GM18861 (cell line): ENCODE measurements around the gene RUSF1.
"Not testable (repeated sequence)": the region's sequence is repeated elsewhere in the genome, so short reads cannot be mapped to it uniquely, and the experiment has no call there.

Experiments
- ATAC-seq: cut with Tn5 transposase; IDR thresholded peaks from one replicate; pipeline ENCODE4 v1.9.1; 2021; ENCODE audit not compliant: unreplicated experiment

The RUSF1 gene

GRCh38 chr16:31517800-31518402 lies 9.7 kb upstream of the RUSF1 start:
- no peak for ATAC-seq

DNA sequence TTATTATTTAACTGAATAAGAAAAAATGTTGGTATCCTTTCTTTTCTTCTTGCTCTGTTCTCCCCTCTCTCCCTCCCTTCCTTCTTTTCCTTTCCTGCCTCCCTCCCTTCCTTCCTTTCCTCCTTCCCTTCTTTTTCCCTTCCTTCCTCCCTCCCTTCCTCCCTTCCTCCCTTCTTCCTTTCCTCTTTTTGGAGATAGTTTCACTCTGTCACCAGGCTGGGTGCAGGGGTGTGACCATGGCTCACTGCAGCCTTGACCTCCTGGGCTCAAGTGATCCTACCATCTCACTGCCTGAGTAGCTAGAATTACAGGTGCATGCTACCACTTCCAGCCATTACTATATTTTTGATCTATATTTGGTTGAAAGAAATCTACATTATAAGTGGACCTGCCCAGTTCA lies 5.7 kb upstream of the RUSF1 start:
- ATAC-seq: no peak

DNA sequence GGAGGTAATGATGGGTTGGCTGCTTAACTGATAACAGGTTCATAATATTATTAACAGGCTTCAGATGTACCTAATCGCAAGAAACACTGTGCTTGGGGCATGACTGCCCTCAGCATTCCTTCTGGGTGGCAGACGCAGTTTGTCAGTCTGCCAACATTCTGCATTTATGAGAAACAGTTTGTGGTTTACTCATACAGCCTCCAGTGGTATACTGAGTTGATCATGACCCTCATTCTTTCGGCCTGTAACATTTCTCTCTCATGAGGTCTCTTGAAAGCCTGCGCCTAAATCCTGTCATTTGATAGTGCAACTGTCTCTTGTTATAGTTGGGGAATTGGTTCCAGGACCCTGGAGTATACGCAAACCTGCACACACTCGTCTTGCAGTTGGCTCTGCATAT lies 4.9 kb upstream of the RUSF1 start:
- ATAC-seq: no peak

GRCh38 chr16:31508706-31509195 lies 560 bp upstream of the RUSF1 start:
- no peak for ATAC-seq

DNA sequence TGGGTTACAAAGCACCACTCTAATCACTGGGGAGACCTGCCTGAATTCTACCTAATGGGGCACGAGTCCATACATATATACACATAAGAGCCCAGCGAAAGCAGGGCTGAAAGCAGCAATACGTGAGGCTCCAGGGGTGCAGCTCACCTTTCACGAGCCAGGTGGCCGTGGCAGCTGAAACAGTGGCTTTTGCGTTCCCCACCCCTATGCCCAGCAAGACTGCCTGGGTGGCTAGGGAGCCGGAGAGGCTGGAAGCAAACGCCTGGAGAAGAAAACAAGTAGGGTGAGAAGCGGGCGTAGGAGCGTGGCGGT lies 618 bp downstream of the RUSF1 start:
- ATAC-seq: no peak

- ATAC-seq: peak; percentile 41
These were observed 2.7 kb downstream of the RUSF1 start for GRCh38 chr16:31505483-31505882.

GRCh38 chr16:31504159-31504558 lies 4.0 kb downstream of the RUSF1 start:
- ATAC-seq: no peak

DNA sequence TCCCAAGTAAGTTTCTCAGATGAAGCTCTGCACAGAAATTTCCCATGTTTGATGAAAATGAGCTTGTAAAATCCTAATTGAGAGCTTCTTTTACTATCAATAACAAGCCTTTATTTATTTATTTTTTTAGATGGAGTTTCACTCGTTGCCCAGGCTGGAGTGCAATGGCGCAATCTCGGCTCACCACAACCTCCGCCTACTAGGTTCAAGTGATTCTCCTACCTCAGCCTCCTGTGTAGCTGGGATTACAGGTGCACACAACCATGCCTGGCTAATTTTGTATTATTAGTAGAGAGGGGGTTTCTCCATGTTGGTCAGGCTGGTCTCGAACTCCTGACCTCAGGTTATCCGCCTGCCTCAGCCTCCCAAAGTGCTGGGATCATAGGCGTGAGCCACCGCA lies 4.6 kb downstream of the RUSF1 start:
- not testable (repeated sequence) for ATAC-seq

DNA sequence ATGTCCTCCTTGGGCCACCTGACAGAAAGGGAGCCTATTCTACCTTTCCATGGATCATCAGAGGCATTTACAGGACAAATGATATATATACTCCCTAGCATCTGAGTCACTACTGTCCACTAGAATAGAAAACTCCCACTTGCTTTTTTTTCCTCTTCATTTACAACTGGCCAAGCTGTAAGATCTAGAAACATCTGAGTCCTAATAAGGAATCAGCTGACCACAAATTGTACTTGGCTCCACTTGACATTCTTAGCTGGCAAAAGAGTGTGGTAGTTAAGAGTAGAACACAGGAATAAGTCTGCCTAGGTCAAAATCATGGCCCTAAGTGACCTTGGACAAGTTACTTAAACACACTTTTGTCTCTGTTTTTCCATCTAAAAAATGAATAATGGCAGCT lies 5.2 kb downstream of the RUSF1 start:
- ATAC-seq: no peak

DNA sequence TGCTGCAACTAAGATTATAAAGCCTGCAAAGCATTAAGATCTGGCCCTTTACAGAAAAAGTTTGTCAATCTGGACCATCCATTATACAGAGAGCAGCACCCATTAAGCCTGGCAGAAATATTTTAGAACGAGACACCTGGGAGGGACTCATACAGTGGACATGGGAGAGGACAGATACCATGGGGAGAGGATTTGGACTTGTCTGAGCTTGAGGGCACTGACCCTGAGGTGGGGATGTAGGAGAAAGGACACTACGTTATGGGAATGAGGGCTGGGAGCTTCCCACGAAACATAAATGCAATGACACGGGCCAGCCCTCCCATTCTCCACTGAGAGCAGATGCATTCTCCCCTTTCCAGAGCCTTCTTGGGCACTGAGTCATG lies 6.2 kb downstream of the RUSF1 start:
- no peak for ATAC-seq

DNA sequence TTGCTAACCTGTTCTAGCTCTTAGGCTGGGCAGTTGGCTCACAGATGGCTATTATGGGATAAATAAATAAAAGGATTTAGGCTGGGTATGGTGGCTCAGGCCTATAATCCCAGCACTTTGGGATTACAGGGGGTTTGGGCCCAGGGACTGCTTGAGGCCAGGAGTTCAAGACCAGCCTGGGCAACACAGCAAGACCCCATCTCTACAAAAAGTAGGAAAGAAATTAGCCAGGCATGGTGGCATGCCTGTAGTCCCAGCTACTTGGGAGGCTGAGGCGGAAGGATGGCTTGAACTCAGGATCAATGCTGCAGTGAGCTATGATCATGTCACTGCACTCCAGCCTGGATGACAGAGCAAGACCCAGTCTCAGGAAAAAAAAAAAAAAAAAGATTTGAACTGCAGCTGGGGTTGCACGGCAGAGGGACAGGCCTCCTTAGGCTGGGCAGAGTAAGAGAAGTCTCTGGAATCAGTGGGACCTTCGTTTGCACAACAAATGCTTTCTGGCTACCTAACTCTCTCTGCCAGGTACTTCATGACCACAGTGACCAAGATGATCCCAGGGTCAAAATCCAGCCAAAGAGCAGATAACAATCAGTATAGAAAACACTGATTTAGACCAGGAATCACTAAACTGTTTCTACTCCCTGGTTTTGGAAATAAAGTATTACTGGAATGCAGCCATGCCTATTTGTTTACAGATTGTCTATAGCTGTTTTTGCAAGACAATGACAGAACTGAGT lies 6.8 kb downstream of the RUSF1 start:
- ATAC-seq: no peak

DNA sequence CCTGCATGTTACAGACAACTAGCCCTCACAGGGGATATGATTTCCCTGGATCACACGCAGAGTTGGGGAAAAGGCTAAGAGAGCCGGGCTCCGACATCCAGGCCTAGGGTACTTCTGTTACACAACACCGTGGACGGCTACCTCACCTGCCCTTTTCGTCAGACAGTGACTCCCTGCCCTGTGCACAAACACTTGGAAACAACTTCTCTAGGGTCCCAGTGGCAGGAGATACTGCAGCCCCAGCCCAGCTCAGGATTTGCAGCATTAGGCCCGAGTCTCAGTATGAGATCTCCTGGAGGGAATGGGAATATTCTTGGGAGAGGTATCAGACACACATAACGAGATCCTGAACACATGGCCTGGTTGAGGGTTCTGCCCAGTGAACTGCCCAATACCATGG lies 8.3 kb downstream of the RUSF1 start:
- ATAC-seq: no peak

GRCh38 chr16:31498493-31498892 lies 9.7 kb downstream of the RUSF1 start:
- ATAC-seq: no peak

DNA sequence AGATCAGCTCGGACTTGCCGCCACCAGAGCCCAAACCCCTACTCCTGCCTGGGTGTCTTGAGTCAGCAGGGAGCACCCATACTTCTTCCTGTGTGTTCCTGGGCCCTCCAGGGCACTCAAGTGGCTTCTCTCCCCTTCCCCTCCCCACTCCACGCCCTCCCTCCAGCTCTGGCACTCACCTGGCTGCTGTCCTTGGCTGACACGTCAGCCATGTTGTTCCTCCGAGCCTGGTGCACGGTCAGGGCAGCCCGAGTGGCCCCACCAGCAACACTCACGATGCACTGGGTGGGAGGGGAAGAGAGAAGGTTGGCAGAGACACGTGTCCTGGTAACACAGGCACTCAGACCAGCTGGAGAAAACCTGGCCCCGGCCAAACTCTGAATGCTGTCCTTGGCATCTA lies 11.5 kb downstream of the RUSF1 start:
- ATAC-seq: no peak

- no peak for ATAC-seq
These were observed 14.6 kb downstream of the RUSF1 start for GRCh38 chr16:31493506-31494125.

GRCh38 chr16:31491778-31492418 lies 16.3 kb downstream of the RUSF1 start:
- ATAC-seq: no peak

- ATAC-seq: no peak
These were observed 18.3 kb downstream of the RUSF1 start for GRCh38 chr16:31489616-31490584.

DNA sequence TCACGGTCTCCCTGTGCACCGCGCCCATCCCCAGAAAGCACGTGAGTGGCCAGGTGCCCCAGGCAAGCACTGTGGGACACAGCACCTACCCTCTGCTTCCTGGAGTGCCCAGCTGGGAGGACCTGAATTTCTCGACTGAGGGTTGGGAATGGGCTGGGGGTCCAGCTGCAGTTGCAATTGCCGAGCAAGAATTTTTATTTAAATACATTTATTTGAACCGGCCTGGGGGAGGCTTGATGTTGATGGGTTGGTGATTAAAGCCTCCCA lies 19.0 kb downstream of the RUSF1 start:
- no peak for ATAC-seq

- ATAC-seq: no peak
These were observed 19.5 kb downstream of the RUSF1 start for GRCh38 chr16:31488468-31489297.
